Fibroblast of pulmonary artery (primary cell): ENCODE data around the gene GOLIM4.
"Not testable (repeated sequence)": the region's sequence is repeated elsewhere in the genome, so short reads cannot be mapped to it uniquely, and the experiment has no call there.

Experiments
- DNase-seq: peaks from one replicate; pipeline ENCODE4 v3.0.0-alpha.2; 2010; ENCODE audit warnings: low read depth
- H3K4me3 ChIP-seq: replicated peaks from 2 replicates; pipeline ENCODE4 v1.5.1; 2011; ENCODE audit warnings: low read depth, mild to moderate bottlenecking, control low read depth, low read length, moderate library complexity
- CTCF ChIP-seq: IDR thresholded peaks from 2 replicates; pipeline ENCODE4 v1.5.1; 2011; ENCODE audit warnings: mild to moderate bottlenecking, control low read depth, low read length, inconsistent platforms; ENCODE audit errors: missing control alignments

GOLIM4 gene

GRCh38 chr3:168095611-168096209 is at the start of gene GOLIM4:
GOLIM4 (minus strand) TSS chr3:168095924; CDS start chr3:168095285, 639 bp downstream.
- DNase-seq, result peak; percentile 97
- H3K4me3 ChIP-seq, result peak within 1 kb of the TSS; percentile 82
- no peak for TF ChIP-seq CTCF

- no peak for DNase-seq
- TF ChIP-seq CTCF, result no peak
- H3K4me3 ChIP-seq, result no peak overlapping the region
These were observed 45.8 kb upstream of the GOLIM4 start for GRCh38 chr3:168141405-168141998.

GRCh38 chr3:168139947-168140346 is 44.2 kb upstream of the GOLIM4 start:
- no peak for DNase-seq
- TF ChIP-seq CTCF, result no peak
- no peak overlapping the region for H3K4me3 ChIP-seq

GRCh38 chr3:168138421-168138820 is 42.7 kb upstream of the GOLIM4 start:
- no peak overlapping the region for H3K4me3 ChIP-seq
- TF ChIP-seq CTCF, result no peak

GRCh38 chr3:168134931-168135330 is 39.2 kb upstream of the GOLIM4 start:
- no peak overlapping the region for H3K4me3 ChIP-seq
- TF ChIP-seq CTCF, result no peak
- no peak for DNase-seq

More at GRCh38 chr3:168138421-168138820, 42.7 kb upstream of the GOLIM4 start:
- DNase-seq, result no peak

- not testable (repeated sequence) for H3K4me3 ChIP-seq, DNase-seq
These were observed 34.5 kb upstream of the GOLIM4 start for GRCh38 chr3:168130250-168130649.

GRCh38 chr3:168128463-168128862 is 32.7 kb upstream of the GOLIM4 start:
- DNase-seq, H3K4me3 ChIP-seq: not testable (repeated sequence)

- H3K4me3 ChIP-seq, result no peak overlapping the region
- no peak for TF ChIP-seq CTCF
- no peak for DNase-seq
These were observed 31.7 kb upstream of the GOLIM4 start for GRCh38 chr3:168127466-168127865.
